ENCODE measurements around the gene CSK. TPM values are rescaled to one million over a fixed set of nuclear protein-coding genes. Genes with fewer than 3 reads are reported as not detected.
A peak's percentile ranks its signal among the peaks of the same experiment; 100 is the strongest.

CSK gene
- total RNA-seq, 2 donors from 2014 or later, result 64.3 to 126 TPM

DNA sequence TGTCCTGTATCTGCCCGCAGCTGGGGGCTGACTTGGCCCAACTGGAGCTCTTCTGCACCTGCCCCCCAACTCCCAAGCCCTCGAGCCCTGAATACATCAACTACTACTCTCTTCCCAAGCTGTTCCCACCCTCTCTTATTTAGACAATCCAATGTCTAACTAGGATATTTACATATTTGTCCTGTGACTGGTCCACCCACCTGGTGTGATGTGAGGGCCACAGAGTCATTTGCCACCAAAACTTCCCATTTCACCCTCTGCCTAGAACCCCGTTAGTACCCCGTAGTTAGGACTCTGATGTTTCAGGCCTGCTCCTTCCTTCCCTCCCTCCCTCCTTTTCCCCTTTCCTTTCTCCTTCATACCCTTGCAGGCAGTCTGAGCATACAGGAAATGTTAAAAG lies 50.9 kb downstream of the CSK start:
- no peaks in the 10 kb centered on the region for H3K9me3 ChIP-seq
- peak overlapping the region in 1 of 2 donors; percentile 36 for H3K9ac ChIP-seq (ENCODE audit: low read depth in 2 of 2, low read length in 2 of 2)
- H3K36me3 ChIP-seq, result no peaks in the 10 kb centered on the region
- H3K4me3 ChIP-seq, result no peak overlapping the region
- no peak for TF ChIP-seq CTCF (IDR thresholded peaks at IDR 0.05)
- intact Hi-C loops (cut with DNase I), result no loop called here
- no peak for DNase-seq
- no peak overlapping the region for H3K27ac ChIP-seq
- no peaks in the 10 kb centered on the region for H3K4me1 ChIP-seq
- peaks cover 2% of the 10 kb centered on the region for H3K27me3 ChIP-seq

GRCh38 chr15:74833376-74834107 lies 51.7 kb downstream of the CSK start:
- H3K9ac ChIP-seq (ENCODE audit: low read depth in 2 of 2, low read length in 2 of 2), result no peak overlapping the region
- H3K36me3 ChIP-seq, result no peaks in the 10 kb centered on the region
- H3K9me3 ChIP-seq, result no peaks in the 10 kb centered on the region
- no peak overlapping the region for H3K27ac ChIP-seq
- no peak for TF ChIP-seq CTCF (IDR thresholded peaks at IDR 0.05)
- H3K4me1 ChIP-seq, result no peaks in the 10 kb centered on the region
- DNase-seq, result no peak
- no peaks in the 10 kb centered on the region for H3K27me3 ChIP-seq
- intact Hi-C loops (cut with DNase I), result no loop called here
- no peak overlapping the region for H3K4me3 ChIP-seq

- intact Hi-C loops (cut with DNase I), result loop anchor here (5.0 kb wide), 1 partner anchor 63 kb away; no protein-coding TSS in a partner anchor
- Histone ChIP-seq H3K4me3 (no peak overlapping the region), H3K4me1 (no peaks in the 10 kb centered on the region), H3K27me3 (no peaks in the 10 kb centered on the region), H3K36me3 (no peaks in the 10 kb centered on the region), H3K27ac (no peak overlapping the region), H3K9ac (ENCODE audit: low read depth in 2 of 2, low read length in 2 of 2) (no peak overlapping the region), H3K9me3 (no peaks in the 10 kb centered on the region)
- DNase-seq, result peak; percentile 80
- peak; percentile 77 for TF ChIP-seq CTCF (IDR thresholded peaks at IDR 0.05)
Observed at GRCh38 chr15:74835312-74835823, 53.5 kb downstream of the CSK start.

DNA sequence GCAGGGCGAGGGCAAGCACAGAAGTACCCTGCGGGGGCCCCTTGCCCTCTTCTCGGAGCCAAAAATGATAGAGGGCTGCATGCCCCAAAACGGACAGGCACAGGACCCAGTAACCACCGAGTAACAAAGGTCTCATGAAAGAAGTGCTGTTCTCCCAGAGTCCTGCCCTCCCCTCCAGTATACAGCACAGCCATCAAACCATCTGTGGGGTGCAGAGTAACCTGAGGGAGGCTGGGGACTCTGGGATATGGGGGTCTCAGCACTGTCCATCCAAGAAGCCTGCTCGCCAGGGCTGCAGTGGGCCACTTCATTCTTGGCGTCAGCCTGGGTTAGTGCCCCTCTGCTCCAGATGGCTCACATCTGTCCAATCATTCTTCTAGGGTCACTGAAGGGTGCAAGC lies 55.0 kb downstream of the CSK start:
- no peak overlapping the region for H3K27ac ChIP-seq
- TF ChIP-seq CTCF (IDR thresholded peaks at IDR 0.05), result no peak
- H3K36me3 ChIP-seq, result no peaks in the 10 kb centered on the region
- peaks cover 8% of the 10 kb centered on the region for H3K4me1 ChIP-seq
- intact Hi-C loops (cut with DNase I), result loop anchor here (5.0 kb wide), 1 partner anchor 65 kb away; no protein-coding TSS in a partner anchor
- H3K27me3 ChIP-seq, result no peaks in the 10 kb centered on the region
- DNase-seq, result no peak
- H3K4me3 ChIP-seq, result no peak overlapping the region
- no peaks in the 10 kb centered on the region for H3K9me3 ChIP-seq
- no peak overlapping the region for H3K9ac ChIP-seq (ENCODE audit: low read depth in 2 of 2, low read length in 2 of 2)

DNA sequence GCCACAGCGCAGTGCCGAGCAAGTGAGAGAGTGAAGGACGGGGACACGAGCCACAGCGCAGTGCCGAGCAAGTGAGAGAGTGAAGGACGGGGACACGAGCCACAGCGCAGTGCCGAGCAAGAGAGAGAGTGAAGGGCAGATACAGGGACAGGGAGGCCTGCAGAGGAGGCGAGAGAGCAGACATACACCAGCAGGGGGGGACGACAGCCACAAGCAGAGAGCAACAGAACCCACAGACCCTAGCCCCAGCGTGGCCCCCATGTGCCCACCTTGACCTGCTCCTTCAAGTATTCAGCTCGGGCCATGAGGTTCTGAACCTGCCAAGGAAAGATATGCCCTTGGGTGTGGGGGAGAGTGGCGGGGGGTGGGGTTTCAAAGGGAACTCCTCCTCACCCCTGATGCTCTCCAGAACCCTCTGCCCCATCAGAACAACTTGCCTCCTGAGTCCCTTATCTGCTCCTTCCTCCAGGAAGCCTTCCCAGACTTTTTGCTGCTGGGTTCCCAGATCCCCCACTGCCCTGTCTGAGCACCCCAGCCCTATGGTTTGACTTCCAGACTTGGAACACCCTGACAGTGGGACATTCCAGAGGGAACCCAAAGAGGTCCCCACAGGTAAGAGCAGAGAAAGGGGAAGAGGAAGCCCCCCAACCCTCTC lies 55.7 kb downstream of the CSK start:
- H3K36me3 ChIP-seq, result no peaks in the 10 kb centered on the region
- DNase-seq, result no peak
- no peak overlapping the region for H3K27ac ChIP-seq
- no peak for TF ChIP-seq CTCF (IDR thresholded peaks at IDR 0.05)
- no peaks in the 10 kb centered on the region for H3K9me3 ChIP-seq
- intact Hi-C loops (cut with DNase I), result loop anchor here (5.0 kb wide), 1 partner anchor 65 kb away; no protein-coding TSS in a partner anchor
- no peak overlapping the region for H3K4me3 ChIP-seq
- H3K9ac ChIP-seq (ENCODE audit: low read depth in 2 of 2, low read length in 2 of 2), result no peak overlapping the region
- H3K27me3 ChIP-seq, result no peaks in the 10 kb centered on the region
- H3K4me1 ChIP-seq, result peaks cover 10% of the 10 kb centered on the region
